HCT116 (cell line): ENCODE measurements around the gene RAB4B. TPM values are rescaled to one million over a fixed set of nuclear protein-coding genes. Genes with fewer than 3 reads are reported as not detected.

Experiments used
- ATAC-seq: fragments of 200-7000 bp; cut with Tn5 transposase; 2 replicates; pipeline ENCODE4 v1.9.1; 2020; ENCODE audit warnings: mild to moderate bottlenecking, moderate library complexity
- BruUV-seq: library from RNA; stranded (reverse); fragments of 400-500 nt; replicated peaks from 2 replicates; lab custom pipeline; 2021; lab: Mats Ljungman, UMichigan
- CTCF ChIA-PET: fragments of 300-600 bp; sonication (Branson Sonifier 250); formaldehyde crosslinking; loops from one replicate; lab custom pipeline; 2021; ENCODE audit warnings: antibody characterized with exemption; lab: Charles Lee
- POLR2A ChIA-PET: fragments of 300-600, 350-600 bp; sonication (Branson Sonifier 250); formaldehyde crosslinking; loops from one replicate; lab custom pipeline; 2021; ENCODE audit warnings: antibody characterized with exemption; lab: Charles Lee
- RAD21 ChIA-PET, 2 experiments: fragments of 300-600 bp; sonication (Branson Sonifier 250); formaldehyde crosslinking; loops; one replicate each; lab custom pipeline; 2023; ENCODE audit warnings: low total read pairs in 2 of 2; ENCODE audit not compliant: uncharacterized antibody in 2 of 2, unreplicated experiment in 2 of 2, low non-redundant PET in 1 of 2; lab: Charles Lee
- DNase-seq: peaks from one replicate; pipeline ENCODE4 v3.0.0-alpha.2; 2010; ENCODE audit warnings: low read depth, low spot score
- H2AFZ ChIP-seq: fragments of 200-600 bp; shearing (Covaris generic), sonication (generic); 2 replicates; pipeline ENCODE4 v1.6.1; 2017; ENCODE audit warnings: low read depth, mixed run types, mixed read lengths, antibody characterized with exemption, low read length; ENCODE audit not compliant: poor library complexity, severe bottlenecking
- H3K27ac ChIP-seq: 2 replicates; pipeline ENCODE4 v1.5.1; 2012; ENCODE audit warnings: low read depth, low read length
- H3K27me3 ChIP-seq: fragments of 200-600 bp; sonication (generic); 2 replicates; pipeline ENCODE4 v1.6.1; 2016; ENCODE audit warnings: mixed run types, low read length, mixed read lengths; ENCODE audit not compliant: insufficient read depth
- H3K36me3 ChIP-seq, 2 experiments: fragments of 200-500 bp in 1 of 2; fragments of 200-600 bp in 1 of 2; sonication (Bioruptor generic) in 1 of 2; sonication (generic) in 1 of 2; 2 replicates each; pipeline versions ENCODE4 v1.5.1 to v1.6.1; 2014 to 2016; ENCODE audit warnings: low read length in 2 of 2, inconsistent platforms in 1 of 2, mixed read lengths in 1 of 2, mixed run types in 1 of 2; ENCODE audit not compliant: insufficient read depth in 2 of 2, control insufficient read depth in 1 of 2
- H3K4me1 ChIP-seq, 2 experiments: fragments of 200-600 bp in 1 of 2; sonication (generic) in 1 of 2; 2 replicates each; pipeline versions ENCODE4 v1.5.1 to v1.6.1; 2012 to 2017; ENCODE audit warnings: low read length in 2 of 2, inconsistent platforms in 1 of 2, mild to moderate bottlenecking in 1 of 2, mixed read lengths in 1 of 2, mixed run types in 1 of 2, moderate library complexity in 1 of 2; ENCODE audit not compliant: insufficient read depth in 2 of 2, control insufficient read depth in 1 of 2
- H3K4me2 ChIP-seq: fragments of 200-600 bp; sonication (generic); 2 replicates; pipeline ENCODE4 v1.6.1; 2017; ENCODE audit warnings: mixed run types, low read length, mixed read lengths
- H3K4me3 ChIP-seq, 2 experiments: fragments of 200-600 bp in 1 of 2; sonication (generic) in 1 of 2; replicated peaks in 1 of 2; 2 replicates each; pipeline ENCODE4 v1.5.1; 2011 to 2016; ENCODE audit warnings: low read length in 2 of 2, control low read depth in 1 of 2, low read depth in 1 of 2, mild to moderate bottlenecking in 1 of 2, mixed read lengths in 1 of 2, mixed run types in 1 of 2
- H3K79me2 ChIP-seq: fragments of 200-600 bp; sonication (generic); 2 replicates; pipeline ENCODE4 v1.6.1; 2017; ENCODE audit warnings: mild to moderate bottlenecking, mixed run types, low read length, moderate library complexity, mixed read lengths; ENCODE audit not compliant: insufficient read depth
- H3K9ac ChIP-seq: fragments of 200-600 bp; sonication (generic); 2 replicates; pipeline ENCODE4 v1.6.1; 2016; ENCODE audit warnings: low read length, mixed read lengths
- H3K9me2 ChIP-seq: fragments of 200-600 bp; sonication (generic), shearing (Covaris generic); 2 replicates; pipeline ENCODE4 v1.6.1; 2017; ENCODE audit warnings: mixed run types, mild to moderate bottlenecking, moderate library complexity; ENCODE audit not compliant: insufficient read depth
- H3K9me3 ChIP-seq, 2 experiments: fragments of 200-500 bp in 1 of 2; fragments of 200-600 bp in 1 of 2; sonication (Bioruptor generic) in 1 of 2; sonication (generic) in 1 of 2; 2 replicates each; pipeline ENCODE4 v1.6.1; 2014 to 2017; ENCODE audit warnings: low read length in 2 of 2, mixed read lengths in 2 of 2, inconsistent platforms in 1 of 2, low read depth in 1 of 2, mild to moderate bottlenecking in 1 of 2, mixed run types in 1 of 2, moderate library complexity in 1 of 2; ENCODE audit not compliant: control insufficient read depth in 1 of 2, insufficient read depth in 1 of 2
- H4K20me1 ChIP-seq: fragments of 200-600 bp; sonication (generic), shearing (Covaris generic); 2 replicates; pipeline ENCODE4 v1.6.1; 2017; ENCODE audit warnings: mixed run types, mild to moderate bottlenecking, moderate library complexity; ENCODE audit not compliant: insufficient read depth
- ATF3 ChIP-seq: IDR thresholded peaks from 2 replicates; pipeline ENCODE4 v1.6.1; 2012
- CBX3 ChIP-seq: IDR thresholded peaks from 2 replicates; pipeline ENCODE4 v1.6.1; 2012; ENCODE audit warnings: low read depth
- CEBPB ChIP-seq: IDR thresholded peaks from 2 replicates; pipeline ENCODE4 v1.6.1; 2012; ENCODE audit warnings: low read depth
- EGR1 ChIP-seq: IDR thresholded peaks from 2 replicates; pipeline ENCODE4 v1.6.1; 2012; ENCODE audit warnings: low read depth
- POLR2AphosphoS5 ChIP-seq: IDR thresholded peaks from 2 replicates; pipeline ENCODE4 v1.6.1; 2011; ENCODE audit warnings: mild to moderate bottlenecking, low read depth, low read length, moderate library complexity
- SP1 ChIP-seq: IDR thresholded peaks from 2 replicates; pipeline ENCODE4 v1.6.1; 2012; ENCODE audit warnings: low read depth
- TCF7L2 ChIP-seq: IDR thresholded peaks from 2 replicates; pipeline ENCODE4 v1.7.0; 2011; ENCODE audit warnings: borderline replicate concordance, inconsistent platforms; ENCODE audit not compliant: insufficient read depth, insufficient read length; ENCODE audit errors: extremely low read depth
- ZNF274 ChIP-seq: fragments of 200-500 bp; sonication (Bioruptor generic); IDR thresholded peaks from 2 replicates; pipeline ENCODE4 v1.6.1; 2014; ENCODE audit warnings: mild to moderate bottlenecking, low read depth, low read length, inconsistent platforms
- intact Hi-C: fragments of 100-400 bp; cut with micrococcal nuclease; formaldehyde crosslinking; loops from 2 replicates; pipeline ENCODE4 v1.10.0; 2022
- total RNA-seq: library from RNA; stranded (reverse); gene quantifications from one replicate; pipeline ENCODE4 v1.2.1, GENCODE V29; 2021; ENCODE audit not compliant: unreplicated experiment

The RAB4B gene
- total RNA-seq, 1 experiment from 2014 or later: 18.7 TPM

- TF ChIP-seq SP1 (no peak), ATF3 (no peak), ZNF274 (no peak), POLR2AphosphoS5 (no peak), TCF7L2 (no peak)
Observed at GRCh38 chr19:40745402-40745780, 32.7 kb upstream of the RAB4B start (continued).

GRCh38 chr19:40747536-40747935 is 30.5 kb upstream of the RAB4B start:
- H3K27ac ChIP-seq: no peak overlapping the region
- ChIA-PET RAD21 (no interaction called here), CTCF (no interaction called here), POLR2A (no interaction called here)
- DNase-seq: no peak
- intact Hi-C loops: no loop called here
- H3K4me3 ChIP-seq: no peak overlapping the region
- no peak overlapping the region for H3K4me2 ChIP-seq
- H4K20me1 ChIP-seq: no peaks in the 10 kb centered on the region
- no peaks in the 10 kb centered on the region for H3K9me2 ChIP-seq
- TF ChIP-seq EGR1 (no peak), CEBPB (no peak), CBX3 (no peak)
- peaks cover 0 to 5% of the 10 kb centered on the region in 2 experiments; a peak in 1 of 4 replicates for H3K36me3 ChIP-seq
- peaks cover 15% of the 10 kb centered on the region for H3K79me2 ChIP-seq
- no peaks in the 10 kb centered on the region for H3K9me3 ChIP-seq
- H3K4me1 ChIP-seq: peaks cover 23 to 31% of the 10 kb centered on the region in 2 experiments; a peak in 3 of 4 replicates
- H3K27me3 ChIP-seq: no peaks in the 10 kb centered on the region
- H3K9ac ChIP-seq: no peak overlapping the region
- no TSS peak for BruUV-seq
- H2AFZ ChIP-seq: no peak overlapping the region
- ATAC-seq: no peak
